Transverse colon (tissue), 4 donors: Measurements from ENCODE around the gene REV3L. TPM values are rescaled to one million over a fixed set of nuclear protein-coding genes. Genes with fewer than 3 reads are reported as not detected.

Experiments used
- DNase-seq: peaks from one replicate; pipeline ENCODE4 v3.0.0-alpha.2; 2019
- H3K27ac ChIP-seq, 4 donors: fragments of 200-600 bp; sonication (generic); 2 replicates each; pipeline ENCODE4 v1.5.1; 2016 to 2018; ENCODE audit warnings: inconsistent platforms in 4 of 4
- H3K27me3 ChIP-seq: fragments of 200-600 bp; sonication (generic); 2 replicates; pipeline ENCODE4 v1.5.1; 2017; ENCODE audit warnings: inconsistent platforms
- H3K36me3 ChIP-seq, 4 donors: fragments of 200-600 bp; sonication (generic); 2 replicates each; pipeline ENCODE4 v1.5.1; 2017 to 2019; ENCODE audit warnings: inconsistent platforms in 4 of 4
- H3K4me1 ChIP-seq, 4 donors: fragments of 200-600 bp; sonication (generic); 2 replicates each; pipeline ENCODE4 v1.5.1; 2017 to 2020; ENCODE audit warnings: inconsistent platforms in 4 of 4
- H3K4me3 ChIP-seq, 4 donors: fragments of 200-600 bp; sonication (generic); 1 replicate in 1 of 4; 2 replicates in 3 of 4; pipeline versions ENCODE4 v1.5.1 to v1.6.1; 2017 to 2019; ENCODE audit warnings: inconsistent platforms in 4 of 4
- H3K9me3 ChIP-seq, 2 donors: fragments of 200-600 bp; sonication (generic); 2 replicates each; pipeline ENCODE4 v1.5.1; 2017 to 2019; ENCODE audit warnings: inconsistent platforms in 2 of 2
- CTCF ChIP-seq, 5 experiments: fragments of 200-600 bp in 3 of 5; fragments of 450-650 bp in 2 of 5; sonication (generic) in 3 of 5; IDR thresholded peaks; 1 replicate in 2 of 5; 2 replicates in 3 of 5; pipeline ENCODE4 v1.5.1; 2016 to 2017; ENCODE audit warnings: antibody characterized with exemption in 5 of 5, inconsistent platforms in 3 of 5, mild to moderate bottlenecking in 2 of 5, moderate library complexity in 1 of 5
- EP300 ChIP-seq: sonication (generic); formaldehyde crosslinking; IDR thresholded peaks from one replicate; pipeline ENCODE4 v1.6.1; 2017; ENCODE audit warnings: antibody characterized with exemption, low read depth
- POLR2A ChIP-seq: fragments of 450-650 bp; IDR thresholded peaks from one replicate; pipeline ENCODE4 v1.6.1; 2016; ENCODE audit warnings: antibody characterized with exemption, mild to moderate bottlenecking, moderate library complexity
- POLR2AphosphoS5 ChIP-seq, 3 donors: sonication (generic); formaldehyde crosslinking; IDR thresholded peaks; one replicate each; pipeline ENCODE4 v1.6.1; 2016; ENCODE audit warnings: antibody characterized with exemption in 3 of 3
- WGBS, 2 donors: methylation state at CpG; one replicate each; pipeline ENCODE4 v1.1.5; 2018; ENCODE audit warnings: low coverage in 1 of 2; 5-methylcytosine and 5-hydroxymethylcytosine counted together
- in situ Hi-C, 4 donors: fragments of 200-750 bp; cut with MboI; loops; one replicate each; pipeline versions ENCODE4 v1.15.0 to v1.15.1; 2017; ENCODE audit warnings: low sequenced_read_pairs in 3 of 4, low pct_ligation_motif_present in 1 of 4, low pct_unique_long_range_greater_than_20kb in 1 of 4
- intact Hi-C: fragments of 100-400 bp; cut with DNase I; formaldehyde crosslinking; loops from one replicate; pipeline ENCODE4 v1.15.1; 2023; ENCODE audit warnings: low total_unique reads
- total RNA-seq, 4 donors: library from RNA; depleted of rRNA; stranded (reverse); fragments of >200 nt; gene quantifications; one replicate each; pipeline ENCODE4 v1.1.0, GENCODE V29; 2016

Gene REV3L
- total RNA-seq, 4 donors from 2014 or later, result 24.7 to 256 (median 34.7) TPM

- no peak for TF ChIP-seq EP300
- no peak for TF ChIP-seq POLR2A
- TF ChIP-seq POLR2AphosphoS5 (IDR thresholded peaks at IDR 0.05), result no peak
- no peak for TF ChIP-seq CTCF (IDR thresholded peaks at IDR 0.05)
- Histone ChIP-seq H3K9me3 (no peaks in the 10 kb centered on the region), H3K36me3 (no peaks in the 10 kb centered on the region), H3K27me3 (no peaks in the 10 kb centered on the region), H3K4me1 (peaks cover 6 to 29% (median 13%) of the 10 kb centered on the region in 4 donors), H3K27ac (peak overlapping the region; percentile 27 to 69 (median 48)), H3K4me3 (no peak overlapping the region)
- intact Hi-C loops, result no loop called here
- 39 to 56% methylated on average over 2 of the region's 2 CpGs for WGBS, 2 donors
- DNase-seq, result no peak
- in situ Hi-C loops, result no loop called here
These were observed 47.2 kb upstream of the REV3L start for GRCh38 chr6:111530218-111530617.

GRCh38 chr6:111527367-111527766 is 44.3 kb upstream of the REV3L start:
- Histone ChIP-seq H3K27me3 (no peaks in the 10 kb centered on the region), H3K36me3 (no peaks in the 10 kb centered on the region), H3K9me3 (no peaks in the 10 kb centered on the region), H3K4me3 (no peak overlapping the region), H3K27ac (no peak overlapping the region), H3K4me1 (peaks cover 0 to 25% (median 7%) of the 10 kb centered on the region in 4 donors)
- in situ Hi-C loops (no loop called here), intact Hi-C loops (no loop called here)
- no peak for DNase-seq
- TF ChIP-seq POLR2AphosphoS5 (IDR thresholded peaks at IDR 0.05), result no peak
- no peak for TF ChIP-seq POLR2A
- no peak for TF ChIP-seq CTCF (IDR thresholded peaks at IDR 0.05)
- TF ChIP-seq EP300, result no peak

- Histone ChIP-seq H3K36me3 (no peaks in the 10 kb centered on the region), H3K9me3 (no peaks in the 10 kb centered on the region), H3K4me1 (peaks cover 0 to 10% (median 0%) of the 10 kb centered on the region in 4 donors), H3K27me3 (no peaks in the 10 kb centered on the region), H3K4me3 (no peak overlapping the region), H3K27ac (no peak overlapping the region)
- intact Hi-C loops (no loop called here), in situ Hi-C loops (no loop called here)
- TF ChIP-seq CTCF (IDR thresholded peaks at IDR 0.05), result no peak
- TF ChIP-seq POLR2A, result no peak
- no peak for TF ChIP-seq EP300
- no peak for TF ChIP-seq POLR2AphosphoS5 (IDR thresholded peaks at IDR 0.05)
- DNase-seq, result no peak
These were observed 41.7 kb upstream of the REV3L start for GRCh38 chr6:111524735-111525134.

DNA sequence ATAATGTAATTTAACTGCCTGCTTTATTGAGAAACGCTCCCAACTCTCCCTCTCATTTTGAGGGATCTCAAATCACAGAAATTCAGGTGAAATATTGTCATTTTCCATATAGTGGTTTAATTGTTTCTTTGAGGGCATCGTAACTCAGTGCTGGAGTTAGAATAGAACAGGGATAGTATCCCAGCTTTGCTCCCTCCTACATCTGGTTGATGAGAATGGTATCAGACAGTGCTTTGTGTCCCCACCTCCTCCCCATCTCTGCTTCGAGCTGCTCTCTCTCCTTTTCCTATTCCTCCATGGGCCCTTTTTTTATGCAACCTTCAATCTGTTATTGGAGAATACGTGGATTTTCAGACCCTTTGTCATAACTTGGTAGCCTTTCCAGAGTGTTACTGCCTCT is 41.2 kb upstream of the REV3L start:
- WGBS, 2 donors, result 80 to 93% methylated on average over 3 to 4 of the region's 4 CpGs
- TF ChIP-seq EP300 (no peak), CTCF (IDR thresholded peaks at IDR 0.05) (no peak), POLR2AphosphoS5 (IDR thresholded peaks at IDR 0.05) (no peak), POLR2A (no peak)
- intact Hi-C loops (no loop called here), in situ Hi-C loops (no loop called here)
- no peaks in the 10 kb centered on the region for H3K27me3 ChIP-seq
- no peaks in the 10 kb centered on the region for H3K36me3 ChIP-seq
- no peak for DNase-seq
- peaks cover 0 to 10% (median 0%) of the 10 kb centered on the region in 4 donors for H3K4me1 ChIP-seq
- H3K9me3 ChIP-seq, result no peaks in the 10 kb centered on the region
- H3K27ac ChIP-seq, result no peak overlapping the region
- H3K4me3 ChIP-seq, result no peak overlapping the region
